ENCODE results near the gene SYT9. TPM values are rescaled to one million over a fixed set of nuclear protein-coding genes. Genes with fewer than 3 reads are reported as not detected.

The SYT9 gene
- polyA plus RNA-seq, 3 donors = not detected

GRCh38 chr11:7319501-7319900, 67.8 kb downstream of the SYT9 start:
- no peak for DNase-seq
- no peak overlapping the region for H2AFZ ChIP-seq (ENCODE audit: insufficient read depth, low read depth, low read length, poor library complexity, severe bottlenecking)
- Mint-ChIP-seq H3K36me3 (no peaks in the 10 kb centered on the region), H3K9me3 (peaks cover 0 to 7% (median 4%) of the 10 kb centered on the region in 7 donors), H3K4me3 (no peak overlapping the region), H3K4me1 (no peaks in the 10 kb centered on the region), H3K27ac (no peak overlapping the region), H3K27me3 (ENCODE audit: low read depth in 3 of 3) (peaks cover 0 to 9% (median 6%) of the 10 kb centered on the region in 3 donors)
- no peak overlapping the region for H3K4me3 ChIP-seq (replicated peaks in 1 of 3; ENCODE audit: low read depth in 2 of 3, low read length in 3 of 3)
- peaks cover 0 to 3% of the 10 kb centered on the region in 2 donors for H3K27me3 ChIP-seq (ENCODE audit: control insufficient read depth in 2 of 2, insufficient read depth in 2 of 2, low read length in 2 of 2)
- no peaks in the 10 kb centered on the region for H3K4me1 ChIP-seq (ENCODE audit: control insufficient read depth in 1 of 2, insufficient read depth in 2 of 2, low read length in 2 of 2)
- no peak overlapping the region for H3K27ac ChIP-seq (ENCODE audit: low read depth in 1 of 2, low read length in 2 of 2)
- no peaks in the 10 kb centered on the region for H3K36me3 ChIP-seq (replicated peaks in 1 of 2; ENCODE audit: control insufficient read depth in 1 of 2, insufficient read depth in 2 of 2, low read length in 2 of 2)
- H3K79me2 ChIP-seq (ENCODE audit: insufficient read depth, low read length) = no peaks in the 10 kb centered on the region
- intact Hi-C loops (cut with micrococcal nuclease) = no loop called here
- H3K9me3 ChIP-seq (replicated peaks in 1 of 2; ENCODE audit: control insufficient read depth in 1 of 2, insufficient read depth in 1 of 2, low read length in 2 of 2) = no peaks in the 10 kb centered on the region
- H4K20me1 ChIP-seq (ENCODE audit: insufficient read depth, low read length) = no peaks in the 10 kb centered on the region
- no peak overlapping the region for H3K4me2 ChIP-seq (replicated peaks; ENCODE audit: extremely low read depth, low read length, poor library complexity, severe bottlenecking)
- H3K9ac ChIP-seq (ENCODE audit: insufficient read depth, low read length, poor library complexity, severe bottlenecking) = no peak overlapping the region
- no CpG with 5 or more reads among the region's 2 CpGs for WGBS (ENCODE audit: insufficient coverage)
- no peak for TF ChIP-seq CTCF (IDR thresholded peaks at IDR 0.05)

GRCh38 chr11:7320306-7320705, 68.6 kb downstream of the SYT9 start:
- H3K9me3 Mint-ChIP-seq = peaks cover 0 to 7% (median 3%) of the 10 kb centered on the region in 7 donors
- H3K4me3 Mint-ChIP-seq = no peak overlapping the region
- Histone ChIP-seq H3K36me3 (replicated peaks in 1 of 2; ENCODE audit: control insufficient read depth in 1 of 2, insufficient read depth in 2 of 2, low read length in 2 of 2) (no peaks in the 10 kb centered on the region), H2AFZ (ENCODE audit: insufficient read depth, low read depth, low read length, poor library complexity, severe bottlenecking) (no peak overlapping the region), H3K27me3 (ENCODE audit: control insufficient read depth in 2 of 2, insufficient read depth in 2 of 2, low read length in 2 of 2) (peaks cover 0 to 3% of the 10 kb centered on the region in 2 donors), H3K4me3 (replicated peaks in 1 of 3; ENCODE audit: low read depth in 2 of 3, low read length in 3 of 3) (no peak overlapping the region), H3K27ac (ENCODE audit: low read depth in 1 of 2, low read length in 2 of 2) (no peak overlapping the region), H3K79me2 (ENCODE audit: insufficient read depth, low read length) (no peaks in the 10 kb centered on the region), H3K4me1 (ENCODE audit: control insufficient read depth in 1 of 2, insufficient read depth in 2 of 2, low read length in 2 of 2) (no peaks in the 10 kb centered on the region), H3K9ac (ENCODE audit: insufficient read depth, low read length, poor library complexity, severe bottlenecking) (no peak overlapping the region), H4K20me1 (ENCODE audit: insufficient read depth, low read length) (no peaks in the 10 kb centered on the region), H3K4me2 (replicated peaks; ENCODE audit: extremely low read depth, low read length, poor library complexity, severe bottlenecking) (no peak overlapping the region), H3K9me3 (replicated peaks in 1 of 2; ENCODE audit: control insufficient read depth in 1 of 2, insufficient read depth in 1 of 2, low read length in 2 of 2) (no peaks in the 10 kb centered on the region)
- H3K27ac Mint-ChIP-seq = no peak overlapping the region
- peaks cover 0 to 6% (median 6%) of the 10 kb centered on the region in 3 donors for H3K27me3 Mint-ChIP-seq (ENCODE audit: low read depth in 3 of 3)
- H3K36me3 Mint-ChIP-seq = no peaks in the 10 kb centered on the region
- no peaks in the 10 kb centered on the region for H3K4me1 Mint-ChIP-seq
- DNase-seq = no peak
- no peak for TF ChIP-seq CTCF (IDR thresholded peaks at IDR 0.05)
- intact Hi-C loops (cut with micrococcal nuclease) = no loop called here
